Measurements from ENCODE around the gene MICB.

MICB gene

DNA sequence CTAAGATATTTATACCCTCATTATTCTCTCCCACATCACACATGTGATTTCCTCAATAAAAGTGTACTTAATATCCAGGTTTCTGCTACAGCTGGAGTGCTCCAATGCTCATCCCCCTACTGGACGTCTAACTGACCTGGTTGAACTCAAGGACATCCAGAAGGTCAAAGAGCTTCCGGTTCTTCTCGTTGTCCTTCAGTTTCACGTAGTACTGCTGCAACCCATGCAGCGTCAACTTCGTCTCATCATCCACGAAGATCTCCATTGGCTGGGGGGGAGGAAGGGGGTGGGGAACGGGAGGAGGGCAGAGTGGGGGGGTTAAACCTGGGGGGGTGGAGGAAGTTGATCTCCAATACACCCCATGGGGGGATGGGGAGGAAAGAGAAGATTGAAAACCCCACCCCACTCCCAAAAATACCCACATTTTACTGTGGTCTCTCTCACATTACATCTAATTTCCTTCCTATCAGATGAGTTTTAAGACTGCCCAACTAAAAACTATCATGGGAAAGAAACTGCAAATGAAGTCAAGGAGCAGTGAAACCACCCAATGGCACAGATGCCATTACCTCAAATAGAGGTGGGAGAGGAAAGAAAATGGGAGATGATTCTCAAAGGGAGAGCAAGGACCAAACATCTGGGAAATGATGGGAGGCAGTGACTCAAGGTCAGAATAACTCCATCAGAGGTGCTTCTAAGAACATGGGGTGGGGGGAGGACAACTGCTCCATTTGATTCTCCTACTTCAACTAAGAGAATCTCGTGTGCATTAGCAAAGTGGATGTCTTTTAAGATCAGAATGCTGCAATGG lies 34.9 kb downstream of the MICB start:
- Histone ChIP-seq H3K9me3 (ENCODE audit: control insufficient read depth, low read length) (no peaks in the 10 kb centered on the region), H3K4me2 (ENCODE audit: low read length) (no peak overlapping the region), H3K36me3 (ENCODE audit: control insufficient read depth, insufficient read depth, low read length) (no peaks in the 10 kb centered on the region), H3K27ac (peak overlapping the region; percentile 34), H3K27me3 (ENCODE audit: control insufficient read depth, insufficient read depth, low read length) (no peaks in the 10 kb centered on the region), H3K4me3 (ENCODE audit: low read depth, low read length) (no peak overlapping the region), H3K9ac (no peak overlapping the region), H3K4me1 (peaks cover 6% of the 10 kb centered on the region), H2AFZ (no peak overlapping the region), H3K79me2 (no peaks in the 10 kb centered on the region)
- TF ChIP-seq, protein P1, sequence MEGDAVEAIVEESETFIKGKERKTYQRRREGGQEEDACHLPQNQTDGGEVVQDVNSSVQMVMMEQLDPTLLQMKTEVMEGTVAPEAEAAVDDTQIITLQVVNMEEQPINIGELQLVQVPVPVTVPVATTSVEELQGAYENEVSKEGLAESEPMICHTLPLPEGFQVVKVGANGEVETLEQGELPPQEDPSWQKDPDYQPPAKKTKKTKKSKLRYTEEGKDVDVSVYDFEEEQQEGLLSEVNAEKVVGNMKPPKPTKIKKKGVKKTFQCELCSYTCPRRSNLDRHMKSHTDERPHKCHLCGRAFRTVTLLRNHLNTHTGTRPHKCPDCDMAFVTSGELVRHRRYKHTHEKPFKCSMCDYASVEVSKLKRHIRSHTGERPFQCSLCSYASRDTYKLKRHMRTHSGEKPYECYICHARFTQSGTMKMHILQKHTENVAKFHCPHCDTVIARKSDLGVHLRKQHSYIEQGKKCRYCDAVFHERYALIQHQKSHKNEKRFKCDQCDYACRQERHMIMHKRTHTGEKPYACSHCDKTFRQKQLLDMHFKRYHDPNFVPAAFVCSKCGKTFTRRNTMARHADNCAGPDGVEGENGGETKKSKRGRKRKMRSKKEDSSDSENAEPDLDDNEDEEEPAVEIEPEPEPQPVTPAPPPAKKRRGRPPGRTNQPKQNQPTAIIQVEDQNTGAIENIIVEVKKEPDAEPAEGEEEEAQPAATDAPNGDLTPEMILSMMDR (IDR thresholded peaks at IDR 0.05) = no peak

DNA sequence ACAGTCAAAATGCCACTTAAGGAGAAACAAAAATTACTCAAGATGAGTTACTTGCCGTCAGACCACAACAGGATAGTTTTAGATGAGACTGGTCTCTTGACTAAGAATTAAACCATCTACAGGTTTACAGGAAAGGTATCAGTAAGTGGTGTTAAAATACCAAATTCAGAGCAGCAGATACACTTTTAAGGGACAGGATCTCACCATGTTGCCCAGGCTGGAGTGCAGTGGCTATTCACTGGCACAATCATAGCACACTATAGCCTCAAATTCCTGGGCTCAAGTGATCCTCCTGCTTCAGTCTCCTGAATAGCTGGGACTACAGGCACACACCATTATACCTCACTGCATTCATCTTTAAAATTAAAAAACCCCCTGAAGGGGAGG lies 35.5 kb downstream of the MICB start:
- Histone ChIP-seq H3K9ac (no peak overlapping the region), H3K27ac (no peak overlapping the region), H3K36me3 (ENCODE audit: control insufficient read depth, insufficient read depth, low read length) (no peaks in the 10 kb centered on the region), H3K79me2 (no peaks in the 10 kb centered on the region), H2AFZ (no peak overlapping the region), H3K9me3 (ENCODE audit: control insufficient read depth, low read length) (no peaks in the 10 kb centered on the region), H3K4me3 (ENCODE audit: low read depth, low read length) (no peak overlapping the region), H3K27me3 (ENCODE audit: control insufficient read depth, insufficient read depth, low read length) (no peaks in the 10 kb centered on the region), H3K4me2 (ENCODE audit: low read length) (no peak overlapping the region), H3K4me1 (peaks cover 7% of the 10 kb centered on the region)
- TF ChIP-seq, protein P1 (IDR thresholded peaks at IDR 0.05) = no peak

GRCh38 chr6:31534011-31534410 lies 36.1 kb downstream of the MICB start:
- H3K4me3 ChIP-seq (ENCODE audit: low read depth, low read length) = no peak overlapping the region
- H3K4me1 ChIP-seq = peaks cover 9% of the 10 kb centered on the region
- H3K27me3 ChIP-seq (ENCODE audit: control insufficient read depth, insufficient read depth, low read length) = no peaks in the 10 kb centered on the region
- H3K9me3 ChIP-seq (ENCODE audit: control insufficient read depth, low read length) = no peaks in the 10 kb centered on the region
- H3K9ac ChIP-seq = no peak overlapping the region
- H3K27ac ChIP-seq = no peak overlapping the region
- H2AFZ ChIP-seq = no peak overlapping the region
- H3K36me3 ChIP-seq (ENCODE audit: control insufficient read depth, insufficient read depth, low read length) = no peaks in the 10 kb centered on the region
- H3K79me2 ChIP-seq = peaks cover 2% of the 10 kb centered on the region
- TF ChIP-seq, protein P1 (IDR thresholded peaks at IDR 0.05) = no peak
- H3K4me2 ChIP-seq (ENCODE audit: low read length) = no peak overlapping the region

GRCh38 chr6:31534521-31535040 lies 36.6 kb downstream of the MICB start:
- H3K9ac ChIP-seq = no peak overlapping the region
- H3K27ac ChIP-seq = no peak overlapping the region
- no peaks in the 10 kb centered on the region for H3K36me3 ChIP-seq (ENCODE audit: control insufficient read depth, insufficient read depth, low read length)
- H3K27me3 ChIP-seq (ENCODE audit: control insufficient read depth, insufficient read depth, low read length) = no peaks in the 10 kb centered on the region
- peaks cover 10% of the 10 kb centered on the region for H3K4me1 ChIP-seq
- peaks cover 8% of the 10 kb centered on the region for H3K79me2 ChIP-seq
- H3K4me2 ChIP-seq (ENCODE audit: low read length) = no peak overlapping the region
- no peak overlapping the region for H2AFZ ChIP-seq
- TF ChIP-seq, protein P1 (IDR thresholded peaks at IDR 0.05) = no peak
- H3K9me3 ChIP-seq (ENCODE audit: control insufficient read depth, low read length) = no peaks in the 10 kb centered on the region
- H3K4me3 ChIP-seq (ENCODE audit: low read depth, low read length) = no peak overlapping the region

Data from parathyroid adenoma (tissue), 2 donors.